Fibroblast of peridontal ligament (primary cell): ENCODE measurements around the gene TSNAXIP1.
"Not testable (repeated sequence)": the region's sequence is repeated elsewhere in the genome, so short reads cannot be mapped to it uniquely, and the experiment has no call there.

Source experiments
- DNase-seq: peaks from one replicate; pipeline ENCODE4 v3.0.0-alpha.2; 2010; ENCODE audit errors: extremely low read depth

TSNAXIP1 gene

DNA sequence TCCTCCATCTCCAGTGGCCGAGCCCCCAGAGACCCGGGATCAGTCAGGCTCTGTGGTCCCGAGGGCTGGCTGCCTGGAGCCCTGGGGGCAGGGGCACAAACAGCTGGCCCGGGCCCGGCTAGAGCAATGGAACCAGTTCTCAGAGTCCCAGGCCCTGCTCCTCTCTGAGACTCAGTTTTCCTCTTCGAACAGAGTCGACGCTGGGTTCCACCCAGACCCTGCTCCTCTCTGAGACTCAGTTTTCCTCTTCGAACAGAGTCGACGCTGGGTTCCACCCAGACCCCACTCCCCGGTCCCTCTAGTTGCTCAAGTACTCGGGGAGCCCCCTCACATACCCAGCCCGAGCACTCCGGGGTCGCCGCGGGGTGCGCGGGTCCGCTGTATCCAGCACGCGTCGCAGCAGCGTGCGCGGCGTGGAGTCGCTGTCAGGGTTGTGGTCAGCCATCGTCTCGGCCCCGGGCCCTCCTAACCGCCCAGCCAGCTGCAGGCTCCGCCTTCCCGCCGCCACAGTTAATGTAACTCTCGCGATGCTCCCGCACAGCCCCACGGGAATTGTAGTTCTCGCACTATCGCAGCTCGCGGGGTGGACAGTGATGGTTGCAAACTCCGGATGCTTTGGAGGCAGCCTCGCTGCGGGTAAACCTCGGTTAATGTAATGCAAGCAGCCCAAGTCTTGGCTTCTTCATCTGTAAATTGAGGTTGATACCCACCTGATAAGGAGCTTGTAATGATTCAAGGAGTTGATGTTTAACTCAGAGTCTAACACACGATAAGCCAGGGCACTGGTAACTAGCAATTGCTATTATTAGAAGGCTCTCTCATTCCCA, 26.9 kb downstream of the TSNAXIP1 start:
- peak; percentile 91 for DNase-seq

DNA sequence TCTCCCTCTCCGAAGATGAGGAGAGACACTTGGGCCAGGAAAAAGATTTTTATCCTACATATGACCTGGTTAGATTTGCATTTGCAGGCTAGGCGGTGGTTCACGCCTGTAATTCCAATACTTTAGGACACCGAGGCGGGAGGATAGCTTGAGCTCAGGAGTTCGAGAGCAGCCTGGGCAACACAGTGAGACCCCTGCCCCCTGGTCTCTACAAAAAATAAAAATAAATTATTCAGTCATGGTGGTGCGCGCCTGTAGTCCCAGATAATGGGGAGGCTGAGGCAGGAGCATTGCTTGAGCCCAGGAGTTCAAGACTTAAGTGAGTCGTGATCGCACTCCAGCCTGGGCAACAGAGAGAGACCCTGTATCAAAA, 27.5 kb downstream of the TSNAXIP1 start:
- DNase-seq, result no peak

GRCh38 chr16:67837190-67837589, 30.5 kb downstream of the TSNAXIP1 start:
- DNase-seq, result not testable (repeated sequence)

- no peak for DNase-seq
Observed at GRCh38 chr16:67837811-67838210, 31.1 kb downstream of the TSNAXIP1 start.

DNA sequence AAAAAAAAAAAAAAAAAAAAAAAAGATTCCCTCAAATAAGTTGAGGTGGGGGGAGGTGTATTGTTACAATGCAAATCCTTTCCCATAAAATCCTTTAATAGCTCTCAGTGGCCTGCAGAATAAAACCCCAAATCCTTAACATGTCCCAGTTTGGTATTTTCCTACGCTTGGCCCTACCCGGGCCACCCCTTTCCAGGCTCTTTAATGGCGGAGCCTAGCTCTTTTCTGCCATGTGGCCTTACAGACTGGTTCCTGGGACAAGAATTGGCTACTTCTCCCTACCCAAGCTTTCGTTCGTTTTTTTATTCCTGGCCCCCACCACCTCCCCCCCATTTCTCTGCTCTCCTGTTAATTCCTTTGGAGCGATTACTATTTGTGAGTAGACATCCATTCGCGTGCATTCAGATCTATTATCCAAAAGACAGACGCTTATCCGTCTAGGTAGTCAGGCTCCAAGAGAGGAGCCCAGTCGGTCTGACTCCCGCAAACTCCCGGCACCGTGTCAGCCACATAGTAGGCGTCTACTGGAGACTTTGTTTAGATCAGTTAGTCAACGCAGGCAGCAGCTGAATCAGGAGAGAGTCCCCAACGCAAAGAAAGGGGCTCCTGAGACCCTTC, 34.6 kb downstream of the TSNAXIP1 start:
- DNase-seq, result no peak

- peak; percentile 94 for DNase-seq
Observed at GRCh38 chr16:67841816-67842508, 35.3 kb downstream of the TSNAXIP1 start, which contains the start of gene THAP11. Gene THAP11 (plus strand): TSS chr16:67842320. CDS start chr16:67842555, 235 bp downstream.

DNA sequence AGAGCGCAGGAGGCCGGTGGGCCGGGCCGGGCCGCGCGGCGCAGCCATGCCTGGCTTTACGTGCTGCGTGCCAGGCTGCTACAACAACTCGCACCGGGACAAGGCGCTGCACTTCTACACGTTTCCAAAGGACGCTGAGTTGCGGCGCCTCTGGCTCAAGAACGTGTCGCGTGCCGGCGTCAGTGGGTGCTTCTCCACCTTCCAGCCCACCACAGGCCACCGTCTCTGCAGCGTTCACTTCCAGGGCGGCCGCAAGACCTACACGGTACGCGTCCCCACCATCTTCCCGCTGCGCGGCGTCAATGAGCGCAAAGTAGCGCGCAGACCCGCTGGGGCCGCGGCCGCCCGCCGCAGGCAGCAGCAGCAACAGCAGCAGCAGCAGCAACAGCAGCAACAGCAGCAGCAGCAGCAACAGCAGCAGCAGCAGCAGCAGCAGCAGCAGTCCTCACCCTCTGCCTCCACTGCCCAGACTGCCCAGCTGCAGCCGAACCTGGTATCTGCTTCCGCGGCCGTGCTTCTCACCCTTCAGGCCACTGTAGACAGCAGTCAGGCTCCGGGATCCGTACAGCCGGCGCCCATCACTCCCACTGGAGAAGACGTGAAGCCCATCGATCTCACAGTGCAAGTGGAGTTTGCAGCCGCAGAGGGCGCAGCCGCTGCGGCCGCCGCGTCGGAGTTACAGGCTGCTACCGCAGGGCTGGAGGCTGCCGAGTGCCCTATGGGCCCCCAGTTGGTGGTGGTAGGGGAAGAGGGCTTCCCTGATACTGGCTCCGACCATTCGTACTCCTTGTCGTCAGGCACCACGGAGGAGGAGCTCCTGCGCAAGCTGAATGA, 36.0 kb downstream of the TSNAXIP1 start:
- peak; percentile 46 for DNase-seq

- peak; percentile 31 for DNase-seq
Observed at GRCh38 chr16:67843343-67843765, 36.7 kb downstream of the TSNAXIP1 start.

DNA sequence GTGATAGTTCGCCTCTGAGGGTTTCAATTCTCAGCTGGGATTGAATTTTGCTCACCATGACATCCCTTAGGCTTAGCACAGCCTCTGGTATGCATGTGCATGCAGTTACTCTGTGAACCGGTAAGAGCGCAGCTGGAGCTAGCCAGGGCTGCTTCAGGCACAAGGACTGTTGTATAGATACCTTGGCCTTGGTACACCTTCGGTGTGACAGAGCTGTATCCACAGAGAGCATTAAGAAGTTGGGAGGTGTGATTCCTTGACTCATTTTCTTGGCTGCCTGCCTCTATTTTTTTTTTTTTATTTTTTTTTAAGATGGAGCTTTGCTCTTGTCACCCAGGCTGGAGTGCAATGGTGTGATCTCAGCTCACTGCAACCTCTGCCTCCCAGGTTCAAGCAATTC, 37.8 kb downstream of the TSNAXIP1 start:
- peak; percentile 52 for DNase-seq

DNA sequence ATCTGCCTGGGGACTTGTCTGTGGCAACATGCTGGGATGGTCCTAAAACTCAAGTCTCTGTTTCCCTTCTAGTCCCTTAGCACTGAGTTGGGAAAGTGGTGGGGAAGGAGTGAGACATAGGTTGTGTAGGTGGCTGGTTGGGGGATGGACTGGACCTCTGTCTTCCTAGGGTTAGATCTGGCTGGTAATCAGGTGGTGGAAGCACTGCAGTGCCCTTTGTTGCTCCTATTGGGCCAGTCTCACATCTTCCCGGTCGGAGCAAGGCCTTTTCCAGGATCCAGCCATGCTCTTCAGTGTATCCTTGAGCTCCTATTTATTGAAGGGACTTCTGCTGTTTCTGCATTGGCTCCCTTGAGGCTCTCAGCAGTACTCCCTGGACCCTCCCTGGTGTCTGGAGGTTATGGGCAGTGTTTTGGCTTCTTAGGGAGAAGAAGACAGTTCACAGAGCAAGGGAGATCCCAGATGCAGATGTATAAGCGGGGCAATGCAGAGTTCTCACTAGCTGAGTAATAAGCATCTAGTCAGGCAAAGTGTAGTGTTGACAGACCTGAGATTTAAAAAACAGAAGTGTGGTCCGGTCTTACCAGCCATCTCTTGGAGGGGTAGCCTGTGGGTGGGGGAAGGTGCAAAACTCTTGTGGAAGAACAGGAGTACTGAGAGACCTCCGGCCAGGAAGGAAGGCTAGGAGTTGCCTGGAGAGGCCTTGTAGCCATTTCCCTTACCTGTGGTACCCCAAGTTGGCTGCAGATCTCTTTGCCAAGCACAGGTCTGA, 38.8 kb downstream of the TSNAXIP1 start:
- DNase-seq, result no peak

- no peak for DNase-seq
Observed at GRCh38 chr16:67846063-67846319, 39.3 kb downstream of the TSNAXIP1 start.

DNA sequence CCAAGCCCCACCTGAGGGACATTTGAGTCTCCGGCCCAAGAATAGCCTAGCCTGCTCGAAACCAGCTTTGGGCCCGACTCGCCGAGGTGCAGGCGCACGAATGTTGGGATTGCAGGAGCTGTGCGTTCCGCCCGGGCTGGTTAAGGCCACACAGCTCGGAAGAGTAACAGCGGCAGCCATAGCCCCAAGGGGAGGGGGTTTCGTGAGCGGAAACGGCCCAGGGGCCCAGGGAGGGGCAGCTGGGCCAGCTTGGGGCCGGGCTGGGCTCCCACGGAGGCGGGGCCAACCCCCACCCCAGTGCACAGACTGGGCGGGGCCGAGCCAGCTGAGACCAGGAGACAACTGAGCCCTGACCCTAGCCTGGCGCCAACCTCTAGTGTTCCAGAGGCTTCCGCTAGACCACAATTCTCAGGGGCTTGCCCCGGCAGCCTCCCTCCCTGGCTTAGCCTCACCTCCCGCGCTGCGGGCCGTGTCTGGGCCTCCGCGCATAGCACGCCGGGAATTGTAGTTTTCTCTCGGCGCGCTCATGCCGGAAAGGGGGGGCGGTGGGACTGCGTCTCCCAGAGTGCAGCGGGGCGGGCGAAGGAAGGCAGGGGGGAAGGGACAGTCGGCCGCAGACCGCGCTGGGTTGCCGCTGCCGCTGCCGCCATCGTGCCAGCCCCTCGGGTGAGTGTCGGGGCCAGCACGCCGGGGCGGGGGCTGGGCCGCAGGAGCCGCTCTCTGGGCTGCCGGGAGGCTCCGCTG, 39.8 kb downstream of the TSNAXIP1 start, which contains the start of gene NUTF2:
TSS of gene NUTF2 (plus strand) at position 614 of the 744 bp plus-strand sequence. CDS start 18,198 bp downstream, outside the sequence.
- peak; percentile 87 for DNase-seq

GRCh38 chr16:67847064-67847861, 40.6 kb downstream of the TSNAXIP1 start, which contains the start of gene CENPT:
Gene CENPT (minus strand): TSS chr16:67847693. CDS start chr16:67833859, 13,834 bp downstream.
- peak; percentile 28 for DNase-seq

DNA sequence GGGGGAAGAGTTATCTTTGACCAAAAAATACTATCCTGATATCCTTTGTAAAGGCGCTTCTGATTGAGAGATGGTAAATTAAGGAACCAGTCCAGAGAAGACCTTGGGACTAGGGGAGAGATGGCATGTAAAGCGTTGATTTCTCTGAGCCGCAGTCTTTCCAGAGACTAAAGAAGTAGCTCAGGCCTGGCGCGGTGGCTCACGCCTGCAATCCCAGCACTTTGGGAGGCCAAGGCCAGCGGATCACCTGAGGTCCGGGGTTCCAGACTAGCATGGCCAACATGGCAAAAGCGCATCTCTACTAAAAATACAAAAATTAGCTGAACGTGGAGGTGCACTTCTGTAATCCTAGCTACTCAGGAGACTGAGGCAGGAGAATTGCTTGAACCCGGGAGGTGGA, 41.4 kb downstream of the TSNAXIP1 start:
- no peak for DNase-seq

- no peak for DNase-seq
Observed at GRCh38 chr16:67853670-67854069, 47.0 kb downstream of the TSNAXIP1 start.

- no peak for DNase-seq
Observed at GRCh38 chr16:67855789-67856188, 49.1 kb downstream of the TSNAXIP1 start.

GRCh38 chr16:67856927-67857546, 50.3 kb downstream of the TSNAXIP1 start:
- DNase-seq, result no peak

DNA sequence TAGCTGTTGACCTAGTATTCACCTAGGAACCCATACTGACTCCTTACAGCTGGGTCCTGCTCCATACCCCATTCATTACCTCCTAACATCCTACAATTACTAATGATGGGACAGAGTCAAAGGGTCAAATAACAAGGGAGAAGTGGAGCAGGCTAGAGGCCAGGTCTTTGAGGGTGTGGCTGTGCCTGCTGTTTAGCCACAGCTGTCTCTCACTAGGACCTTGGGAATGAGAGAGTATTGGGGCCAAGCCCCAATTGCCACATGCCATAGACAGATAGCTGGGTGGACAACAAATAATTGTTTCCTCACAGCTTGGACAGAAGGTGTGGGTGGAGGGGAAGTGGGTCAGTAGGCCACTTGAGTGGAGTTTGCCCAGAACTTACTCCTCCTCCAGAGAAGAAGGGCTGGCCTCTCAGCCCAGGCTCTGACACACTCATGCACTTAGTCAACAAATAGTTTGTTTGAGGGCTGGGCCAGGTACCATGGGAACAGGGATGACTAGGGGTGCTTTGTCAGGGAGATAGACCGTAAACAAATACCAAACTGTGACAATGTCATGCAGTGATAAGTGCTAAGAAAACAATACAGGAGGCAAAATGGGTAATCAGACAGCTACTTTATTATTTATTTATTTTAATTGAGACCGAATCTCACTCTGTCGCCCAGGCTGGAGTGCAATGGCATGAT, 51.0 kb downstream of the TSNAXIP1 start:
- peak; percentile 84 for DNase-seq
